ENCODE results near the gene SCN1B.
A peak's percentile ranks its signal among the peaks of the same experiment; 100 is the strongest.

The SCN1B gene

DNA sequence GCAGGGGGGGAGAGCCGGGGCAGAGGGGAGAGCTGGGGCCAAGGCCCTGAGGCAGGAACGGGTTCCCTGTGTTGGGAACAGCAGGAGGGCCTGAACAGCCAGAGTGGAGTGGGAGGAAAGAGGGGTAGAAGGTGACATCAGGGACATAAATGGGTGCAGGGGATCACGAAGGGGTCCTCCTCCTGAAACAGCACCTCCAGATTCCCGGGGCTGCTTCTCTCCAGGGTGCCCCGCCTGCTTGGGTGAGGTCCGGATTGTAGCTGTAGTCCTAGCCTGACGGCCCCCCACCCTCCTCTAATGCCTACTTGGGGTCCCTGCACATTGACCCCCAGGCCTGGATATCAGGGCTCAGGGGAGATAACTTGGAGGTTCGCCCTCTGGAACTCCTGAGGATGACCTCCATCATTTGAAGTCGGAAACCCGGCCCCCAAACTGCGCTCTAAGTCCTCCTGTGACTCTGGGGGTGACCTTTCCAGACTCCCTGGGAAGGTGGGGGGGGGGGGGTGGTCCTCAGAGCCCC lies 473 bp upstream of the SCN1B start (continued):
- no peak for TF ChIP-seq ZNF626 (tag by site-specific recombination; IDR thresholded peaks at IDR 0.05)
- no peak for TF ChIP-seq RBAK (tag by site-specific recombination; IDR thresholded peaks at IDR 0.05)
- TF ChIP-seq OSR2 (tag by site-specific recombination; IDR thresholded peaks at IDR 0.05): no peak
- peak; percentile 72 for TF ChIP-seq SP7 (tag by site-specific recombination; IDR thresholded peaks at IDR 0.05)
- no peak for TF ChIP-seq OVOL3 (tag by site-specific recombination; IDR thresholded peaks at IDR 0.05)
- no peak for TF ChIP-seq ZNF610 (tag by site-specific recombination; IDR thresholded peaks at IDR 0.05; ENCODE audit: borderline replicate concordance)
- TF ChIP-seq KLF7 (tag by site-specific recombination; IDR thresholded peaks at IDR 0.05; ENCODE audit: borderline replicate concordance): peak; percentile 77; the same call in 1 of the 2 replicates
- TF ChIP-seq ZNF544 (tag by site-specific recombination; IDR thresholded peaks at IDR 0.05): no peak
- no peak for TF ChIP-seq ZNF791 (tag by site-specific recombination; IDR thresholded peaks at IDR 0.05)
- TF ChIP-seq ZNF404 (tag by site-specific recombination; IDR thresholded peaks at IDR 0.05): no peak
- peak; percentile 37; the same call in 1 of the 2 replicates for TF ChIP-seq ZBTB17 (tag by site-specific recombination; IDR thresholded peaks at IDR 0.05)
- TF ChIP-seq ZNF621 (tag by site-specific recombination; IDR thresholded peaks at IDR 0.05): no peak
- TF ChIP-seq, protein P1, sequence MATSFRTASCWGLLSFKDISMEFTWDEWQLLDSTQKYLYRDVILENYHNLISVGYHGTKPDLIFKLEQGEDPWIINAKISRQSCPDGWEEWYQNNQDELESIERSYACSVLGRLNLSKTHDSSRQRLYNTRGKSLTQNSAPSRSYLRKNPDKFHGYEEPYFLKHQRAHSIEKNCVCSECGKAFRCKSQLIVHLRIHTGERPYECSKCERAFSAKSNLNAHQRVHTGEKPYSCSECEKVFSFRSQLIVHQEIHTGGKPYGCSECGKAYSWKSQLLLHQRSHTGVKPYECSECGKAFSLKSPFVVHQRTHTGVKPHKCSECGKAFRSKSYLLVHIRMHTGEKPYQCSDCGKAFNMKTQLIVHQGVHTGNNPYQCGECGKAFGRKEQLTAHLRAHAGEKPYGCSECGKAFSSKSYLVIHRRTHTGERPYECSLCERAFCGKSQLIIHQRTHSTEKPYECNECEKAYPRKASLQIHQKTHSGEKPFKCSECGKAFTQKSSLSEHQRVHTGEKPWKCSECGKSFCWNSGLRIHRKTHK (tag by site-specific recombination; IDR thresholded peaks at IDR 0.05): no peak
- TF ChIP-seq ZNF311 (tag by site-specific recombination; IDR thresholded peaks at IDR 0.05; ENCODE audit: borderline replicate concordance): no peak
- no peak for TF ChIP-seq IKZF3 (tag by site-specific recombination; IDR thresholded peaks at IDR 0.05)
- TF ChIP-seq ZNF146 (tag by site-specific recombination; IDR thresholded peaks at IDR 0.05): no peak
- TF ChIP-seq, protein P2, sequence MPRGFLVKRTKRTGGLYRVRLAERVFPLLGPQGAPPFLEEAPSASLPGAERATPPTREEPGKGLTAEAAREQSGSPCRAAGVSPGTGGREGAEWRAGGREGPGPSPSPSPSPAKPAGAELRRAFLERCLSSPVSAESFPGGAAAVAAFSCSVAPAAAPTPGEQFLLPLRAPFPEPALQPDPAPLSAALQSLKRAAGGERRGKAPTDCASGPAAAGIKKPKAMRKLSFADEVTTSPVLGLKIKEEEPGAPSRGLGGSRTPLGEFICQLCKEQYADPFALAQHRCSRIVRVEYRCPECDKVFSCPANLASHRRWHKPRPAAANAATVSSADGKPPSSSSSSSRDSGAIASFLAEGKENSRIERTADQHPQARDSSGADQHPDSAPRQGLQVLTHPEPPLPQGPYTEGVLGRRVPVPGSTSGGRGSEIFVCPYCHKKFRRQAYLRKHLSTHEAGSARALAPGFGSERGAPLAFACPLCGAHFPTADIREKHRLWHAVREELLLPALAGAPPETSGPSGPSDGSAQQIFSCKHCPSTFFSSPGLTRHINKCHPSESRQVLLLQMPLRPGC (tag by site-specific recombination; IDR thresholded peaks at IDR 0.05): no peak; the same call in 1 of the 2 replicates
- TF ChIP-seq, protein P3, sequence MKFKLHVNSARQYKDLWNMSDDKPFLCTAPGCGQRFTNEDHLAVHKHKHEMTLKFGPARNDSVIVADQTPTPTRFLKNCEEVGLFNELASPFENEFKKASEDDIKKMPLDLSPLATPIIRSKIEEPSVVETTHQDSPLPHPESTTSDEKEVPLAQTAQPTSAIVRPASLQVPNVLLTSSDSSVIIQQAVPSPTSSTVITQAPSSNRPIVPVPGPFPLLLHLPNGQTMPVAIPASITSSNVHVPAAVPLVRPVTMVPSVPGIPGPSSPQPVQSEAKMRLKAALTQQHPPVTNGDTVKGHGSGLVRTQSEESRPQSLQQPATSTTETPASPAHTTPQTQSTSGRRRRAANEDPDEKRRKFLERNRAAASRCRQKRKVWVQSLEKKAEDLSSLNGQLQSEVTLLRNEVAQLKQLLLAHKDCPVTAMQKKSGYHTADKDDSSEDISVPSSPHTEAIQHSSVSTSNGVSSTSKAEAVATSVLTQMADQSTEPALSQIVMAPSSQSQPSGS (tag by site-specific recombination; IDR thresholded peaks at IDR 0.05; ENCODE audit: low read depth): no peak
- TF ChIP-seq ZNF624 (tag by site-specific recombination; IDR thresholded peaks at IDR 0.05): no peak
- TF ChIP-seq, protein P4, sequence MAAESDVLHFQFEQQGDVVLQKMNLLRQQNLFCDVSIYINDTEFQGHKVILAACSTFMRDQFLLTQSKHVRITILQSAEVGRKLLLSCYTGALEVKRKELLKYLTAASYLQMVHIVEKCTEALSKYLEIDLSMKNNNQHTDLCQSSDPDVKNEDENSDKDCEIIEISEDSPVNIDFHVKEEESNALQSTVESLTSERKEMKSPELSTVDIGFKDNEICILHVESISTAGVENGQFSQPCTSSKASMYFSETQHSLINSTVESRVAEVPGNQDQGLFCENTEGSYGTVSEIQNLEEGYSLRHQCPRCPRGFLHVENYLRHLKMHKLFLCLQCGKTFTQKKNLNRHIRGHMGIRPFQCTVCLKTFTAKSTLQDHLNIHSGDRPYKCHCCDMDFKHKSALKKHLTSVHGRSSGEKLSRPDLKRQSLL (tag by site-specific recombination; IDR thresholded peaks at IDR 0.05): 0 out of 2 replicates have a peak, but pooled peaks have one; percentile 6
- TF ChIP-seq, protein P5, sequence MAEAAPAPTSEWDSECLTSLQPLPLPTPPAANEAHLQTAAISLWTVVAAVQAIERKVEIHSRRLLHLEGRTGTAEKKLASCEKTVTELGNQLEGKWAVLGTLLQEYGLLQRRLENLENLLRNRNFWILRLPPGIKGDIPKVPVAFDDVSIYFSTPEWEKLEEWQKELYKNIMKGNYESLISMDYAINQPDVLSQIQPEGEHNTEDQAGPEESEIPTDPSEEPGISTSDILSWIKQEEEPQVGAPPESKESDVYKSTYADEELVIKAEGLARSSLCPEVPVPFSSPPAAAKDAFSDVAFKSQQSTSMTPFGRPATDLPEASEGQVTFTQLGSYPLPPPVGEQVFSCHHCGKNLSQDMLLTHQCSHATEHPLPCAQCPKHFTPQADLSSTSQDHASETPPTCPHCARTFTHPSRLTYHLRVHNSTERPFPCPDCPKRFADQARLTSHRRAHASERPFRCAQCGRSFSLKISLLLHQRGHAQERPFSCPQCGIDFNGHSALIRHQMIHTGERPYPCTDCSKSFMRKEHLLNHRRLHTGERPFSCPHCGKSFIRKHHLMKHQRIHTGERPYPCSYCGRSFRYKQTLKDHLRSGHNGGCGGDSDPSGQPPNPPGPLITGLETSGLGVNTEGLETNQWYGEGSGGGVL (tag by site-specific recombination; IDR thresholded peaks at IDR 0.05): peak; percentile 84
- TF ChIP-seq, protein P6, sequence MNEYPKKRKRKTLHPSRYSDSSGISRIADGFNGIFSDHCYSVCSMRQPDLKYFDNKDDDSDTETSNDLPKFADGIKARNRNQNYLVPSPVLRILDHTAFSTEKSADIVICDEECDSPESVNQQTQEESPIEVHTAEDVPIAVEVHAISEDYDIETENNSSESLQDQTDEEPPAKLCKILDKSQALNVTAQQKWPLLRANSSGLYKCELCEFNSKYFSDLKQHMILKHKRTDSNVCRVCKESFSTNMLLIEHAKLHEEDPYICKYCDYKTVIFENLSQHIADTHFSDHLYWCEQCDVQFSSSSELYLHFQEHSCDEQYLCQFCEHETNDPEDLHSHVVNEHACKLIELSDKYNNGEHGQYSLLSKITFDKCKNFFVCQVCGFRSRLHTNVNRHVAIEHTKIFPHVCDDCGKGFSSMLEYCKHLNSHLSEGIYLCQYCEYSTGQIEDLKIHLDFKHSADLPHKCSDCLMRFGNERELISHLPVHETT (tag by site-specific recombination; IDR thresholded peaks at IDR 0.05): no peak
- peak; percentile 96 for TF ChIP-seq GLIS2 (tag by site-specific recombination; IDR thresholded peaks at IDR 0.05)
- TF ChIP-seq, protein P7, sequence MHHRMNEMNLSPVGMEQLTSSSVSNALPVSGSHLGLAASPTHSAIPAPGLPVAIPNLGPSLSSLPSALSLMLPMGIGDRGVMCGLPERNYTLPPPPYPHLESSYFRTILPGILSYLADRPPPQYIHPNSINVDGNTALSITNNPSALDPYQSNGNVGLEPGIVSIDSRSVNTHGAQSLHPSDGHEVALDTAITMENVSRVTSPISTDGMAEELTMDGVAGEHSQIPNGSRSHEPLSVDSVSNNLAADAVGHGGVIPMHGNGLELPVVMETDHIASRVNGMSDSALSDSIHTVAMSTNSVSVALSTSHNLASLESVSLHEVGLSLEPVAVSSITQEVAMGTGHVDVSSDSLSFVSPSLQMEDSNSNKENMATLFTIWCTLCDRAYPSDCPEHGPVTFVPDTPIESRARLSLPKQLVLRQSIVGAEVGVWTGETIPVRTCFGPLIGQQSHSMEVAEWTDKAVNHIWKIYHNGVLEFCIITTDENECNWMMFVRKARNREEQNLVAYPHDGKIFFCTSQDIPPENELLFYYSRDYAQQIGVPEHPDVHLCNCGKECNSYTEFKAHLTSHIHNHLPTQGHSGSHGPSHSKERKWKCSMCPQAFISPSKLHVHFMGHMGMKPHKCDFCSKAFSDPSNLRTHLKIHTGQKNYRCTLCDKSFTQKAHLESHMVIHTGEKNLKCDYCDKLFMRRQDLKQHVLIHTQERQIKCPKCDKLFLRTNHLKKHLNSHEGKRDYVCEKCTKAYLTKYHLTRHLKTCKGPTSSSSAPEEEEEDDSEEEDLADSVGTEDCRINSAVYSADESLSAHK (tag by site-specific recombination; IDR thresholded peaks at IDR 0.05): no peak
- TF ChIP-seq ZNF416 (tag by site-specific recombination; IDR thresholded peaks at IDR 0.05): no peak
- TF ChIP-seq EGR2 (tag by site-specific recombination; IDR thresholded peaks at IDR 0.05; ENCODE audit: low read depth): no peak
- no peak for TF ChIP-seq ZNF600 (tag by site-specific recombination; IDR thresholded peaks at IDR 0.05)

Data from HEK293 (cell line).